Endothelial cell of umbilical vein (primary cell): Measurements from ENCODE around the gene PPIH.

Experiments used
- CTCF ChIP-seq, 2 donors: IDR thresholded peaks; 1 replicate in 1 of 2; 2 replicates in 1 of 2; pipeline ENCODE4 v1.5.1; 2011; ENCODE audit warnings: low read length in 2 of 2, mild to moderate bottlenecking in 2 of 2, moderate library complexity in 2 of 2, control low read depth in 1 of 2, inconsistent platforms in 1 of 2, low read depth in 1 of 2; ENCODE audit not compliant: insufficient read depth in 1 of 2; ENCODE audit errors: extremely low read depth in 1 of 2
- EZH2 ChIP-seq: IDR thresholded peaks from 2 replicates; pipeline ENCODE4 v1.6.1; 2012; ENCODE audit warnings: borderline replicate concordance, low read depth, mild to moderate bottlenecking, moderate library complexity, low read length, inconsistent platforms; ENCODE audit not compliant: severe bottlenecking
- JUN ChIP-seq: IDR thresholded peaks from 2 replicates; pipeline ENCODE4 v1.6.1; 2011; ENCODE audit warnings: borderline replicate concordance, low read depth; ENCODE audit not compliant: insufficient read length, insufficient read depth
- MAX ChIP-seq: IDR thresholded peaks from 2 replicates; pipeline ENCODE4 v1.6.1; 2011; ENCODE audit not compliant: insufficient read depth, insufficient read length
- MYC ChIP-seq: IDR thresholded peaks from one replicate; pipeline ENCODE4 v1.6.1; 2011; ENCODE audit warnings: mild to moderate bottlenecking, low read depth, low read length
- POLR2A ChIP-seq: IDR thresholded peaks from 2 replicates; pipeline ENCODE4 v1.6.1; 2012; ENCODE audit warnings: low read depth, mild to moderate bottlenecking, control low read depth, low read length
- POLR2AphosphoS5 ChIP-seq: IDR thresholded peaks from 2 replicates; pipeline ENCODE4 v1.6.1; 2012; ENCODE audit warnings: low read depth, mild to moderate bottlenecking, control low read depth, low read length, moderate library complexity; ENCODE audit not compliant: insufficient read depth

GRCh38 chr1:42692911-42693310 lies 34.7 kb downstream of the PPIH start:
- TF ChIP-seq JUN (no peak), POLR2AphosphoS5 (no peak), EZH2 (no peak), CTCF (IDR thresholded peaks at IDR 0.05; ENCODE audit: extremely low read depth in 1 of 2, insufficient read depth in 1 of 2, low read depth in 1 of 2, low read length in 2 of 2) (no peak), POLR2A (no peak), MAX (no peak), MYC (no peak)
